ENCODE results near the gene AGBL2.

AGBL2 gene

DNA sequence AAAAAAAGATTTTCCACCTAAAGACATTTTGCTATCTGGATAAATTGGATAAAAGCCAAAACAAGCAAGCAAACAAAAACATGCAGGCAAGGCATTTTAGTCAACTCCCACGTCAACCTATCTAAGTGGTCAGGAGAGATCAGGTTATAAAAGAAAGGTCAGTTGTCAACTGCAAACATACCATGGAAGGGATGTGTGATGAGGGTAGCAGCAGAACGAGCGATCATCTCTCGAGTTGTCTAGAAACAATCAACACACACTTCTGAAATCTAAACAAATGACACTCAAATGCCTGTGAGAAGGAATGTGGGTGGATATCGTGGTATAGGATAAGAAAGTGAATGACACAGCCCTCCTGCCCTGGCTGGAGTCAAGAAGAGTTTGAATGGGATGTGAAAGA, 83.7 kb downstream of the AGBL2 start:
- DNase-seq (ENCODE audit: low spot score): no peak

DNA sequence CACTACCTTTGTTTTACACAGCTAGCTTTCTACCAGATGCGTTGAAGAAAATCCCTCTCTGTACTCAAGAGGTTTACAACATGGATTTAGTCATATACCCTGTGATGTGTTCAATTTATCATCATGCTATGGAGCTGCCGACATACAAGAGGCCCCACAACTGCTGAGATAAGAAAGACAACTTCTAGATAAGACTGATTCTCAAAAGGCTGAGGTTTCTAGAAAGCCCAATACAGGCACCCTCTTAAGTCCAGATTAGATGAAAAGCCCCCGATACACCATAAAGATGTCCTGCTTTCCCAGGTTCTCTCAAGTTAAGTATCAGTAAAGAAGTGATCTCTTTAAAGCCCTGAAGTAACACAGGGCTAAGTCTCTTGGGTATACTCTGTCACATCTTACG, 87.1 kb downstream of the AGBL2 start:
- DNase-seq (ENCODE audit: low spot score): no peak

DNA sequence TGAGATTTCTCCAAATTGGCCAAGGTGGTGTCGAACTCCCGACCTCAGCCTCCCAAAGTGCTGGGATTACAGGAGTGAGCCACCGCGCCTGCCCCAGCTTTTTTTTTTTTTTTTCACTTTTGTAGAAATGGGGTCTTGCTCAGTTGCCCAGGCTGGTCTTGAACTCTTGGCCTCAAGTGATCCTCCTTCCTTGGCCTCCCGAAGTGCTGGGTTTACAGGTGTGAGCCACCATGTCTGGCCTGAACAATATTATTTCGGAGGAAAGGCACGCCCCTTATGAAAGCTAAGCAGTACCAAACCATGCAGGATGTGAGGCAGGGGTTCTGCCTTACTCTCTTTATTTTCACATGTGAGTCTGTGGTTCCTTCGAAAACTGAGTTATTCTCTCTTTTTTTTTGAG, 88.9 kb downstream of the AGBL2 start:
- no peak for DNase-seq (ENCODE audit: low spot score)

DNA sequence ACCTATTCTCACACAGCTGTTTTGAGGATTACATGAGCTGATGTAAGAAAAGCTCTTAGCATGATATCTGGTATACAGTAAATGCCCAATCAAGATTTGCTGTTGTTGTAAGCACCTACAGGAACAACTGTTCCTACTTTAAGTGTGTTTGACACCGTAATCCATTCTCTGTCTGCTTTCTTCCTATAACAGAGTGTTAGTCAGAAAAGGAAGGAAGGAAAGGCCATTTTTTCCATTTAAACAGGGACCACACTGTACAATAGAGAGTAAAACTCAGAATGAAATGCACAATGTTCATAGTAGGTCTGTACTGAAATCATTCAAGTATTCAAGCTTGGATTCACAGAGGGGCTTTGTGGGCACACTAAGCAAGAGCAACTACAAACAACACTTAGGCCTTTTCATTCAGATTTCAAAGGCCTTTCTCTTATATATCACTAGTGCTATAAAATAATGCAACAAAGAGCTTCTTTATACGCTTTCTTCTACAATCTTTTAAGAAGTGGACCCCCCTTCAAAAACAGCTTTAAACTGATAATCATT, 94.3 kb downstream of the AGBL2 start:
- no peak for DNase-seq (ENCODE audit: low spot score)

DNA sequence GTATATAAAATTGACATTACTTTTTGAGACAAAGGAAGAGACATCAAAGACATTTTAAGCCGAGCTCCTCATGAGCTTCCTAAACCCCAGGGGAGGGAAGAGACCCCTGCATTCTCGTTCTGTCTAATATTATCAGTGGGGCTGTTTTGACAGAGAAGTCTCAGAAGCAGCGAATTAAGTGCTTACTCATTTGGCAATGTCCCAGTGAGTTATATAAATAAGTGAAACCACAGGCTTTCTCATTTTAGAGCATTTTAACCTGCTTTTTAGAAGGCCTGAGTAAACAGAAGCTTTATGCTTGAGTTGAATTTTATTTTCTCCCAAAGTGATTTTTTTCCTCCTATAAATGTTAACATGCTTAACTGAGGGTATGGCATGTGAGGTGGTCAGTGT, 97.8 kb downstream of the AGBL2 start:
- DNase-seq (ENCODE audit: low spot score): peak; percentile 32

DNA sequence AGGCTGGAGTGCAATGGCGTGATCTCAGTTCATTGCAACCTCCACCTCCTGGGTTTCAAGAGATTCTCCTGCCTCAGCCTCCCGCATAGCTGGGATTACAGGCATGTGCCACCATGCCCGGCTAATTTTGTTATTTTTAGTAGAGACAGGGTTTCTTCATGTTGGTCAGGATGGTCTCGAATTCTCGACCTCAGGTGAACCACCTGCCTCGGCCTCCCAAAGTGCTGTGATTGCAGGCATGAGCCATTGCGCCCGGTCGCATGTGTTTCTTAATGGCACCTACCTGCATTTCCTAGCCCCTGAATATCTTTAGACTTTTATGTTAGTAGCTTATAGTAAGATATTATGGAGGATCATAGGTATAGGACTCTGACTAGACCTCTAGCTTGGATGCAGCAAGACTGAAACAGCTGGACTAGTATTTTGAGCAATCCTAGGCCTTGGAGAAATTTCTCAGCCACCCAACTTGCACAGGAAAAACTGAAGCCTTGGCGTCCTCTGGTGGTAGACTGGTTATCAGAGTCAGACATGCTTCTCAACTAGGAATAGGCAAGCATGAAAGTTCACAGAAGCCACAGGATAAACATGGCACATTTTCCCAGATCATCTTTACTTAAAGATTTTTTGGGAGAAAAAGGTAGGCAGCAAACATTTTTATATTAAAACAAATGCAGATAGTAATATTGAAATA, 98.3 kb downstream of the AGBL2 start:
- DNase-seq (ENCODE audit: low spot score): peak; percentile 83

DNA sequence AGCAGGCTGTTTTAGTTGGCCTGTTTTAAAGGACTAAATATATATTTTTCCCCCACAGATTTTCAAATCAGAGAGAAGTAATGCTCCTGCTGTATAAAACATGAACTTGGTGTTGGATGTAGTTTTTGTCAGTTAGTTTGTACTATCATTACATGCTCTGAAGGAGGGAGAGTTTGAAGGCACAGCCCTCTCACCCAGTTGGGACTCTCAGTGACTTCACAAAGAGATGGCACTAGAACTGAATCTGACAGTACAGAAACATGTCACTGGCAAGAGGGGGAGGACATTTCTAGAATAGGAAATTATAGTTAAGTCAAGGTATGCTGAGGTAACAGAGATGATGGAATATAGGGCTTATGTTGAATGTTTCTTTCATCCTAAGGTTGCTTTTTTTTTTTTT, 99.9 kb downstream of the AGBL2 start:
- no peak for DNase-seq (ENCODE audit: low spot score)

DNA sequence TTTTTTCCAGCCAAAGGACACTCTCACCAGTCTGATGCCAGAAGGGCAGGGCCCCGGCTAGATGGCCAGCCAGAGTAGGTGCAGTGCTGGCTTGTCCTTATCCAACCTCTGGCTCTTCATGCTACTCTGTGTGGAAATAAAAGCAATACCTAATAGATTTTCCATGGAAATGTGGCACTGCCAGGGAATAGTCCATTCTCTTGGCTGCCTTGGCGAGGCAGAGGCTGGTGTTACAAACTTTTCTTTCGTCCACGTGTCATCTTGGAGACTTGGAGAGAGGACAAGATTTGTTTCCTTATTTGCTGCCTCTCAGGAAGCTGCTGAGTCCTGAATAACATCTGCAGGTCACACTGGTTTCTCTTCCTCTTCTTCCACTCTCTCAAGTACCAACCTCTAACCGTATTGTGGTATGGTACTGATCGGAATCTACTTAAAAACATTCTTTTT, 103.8 kb downstream of the AGBL2 start:
- DNase-seq (ENCODE audit: low spot score): no peak

DNA sequence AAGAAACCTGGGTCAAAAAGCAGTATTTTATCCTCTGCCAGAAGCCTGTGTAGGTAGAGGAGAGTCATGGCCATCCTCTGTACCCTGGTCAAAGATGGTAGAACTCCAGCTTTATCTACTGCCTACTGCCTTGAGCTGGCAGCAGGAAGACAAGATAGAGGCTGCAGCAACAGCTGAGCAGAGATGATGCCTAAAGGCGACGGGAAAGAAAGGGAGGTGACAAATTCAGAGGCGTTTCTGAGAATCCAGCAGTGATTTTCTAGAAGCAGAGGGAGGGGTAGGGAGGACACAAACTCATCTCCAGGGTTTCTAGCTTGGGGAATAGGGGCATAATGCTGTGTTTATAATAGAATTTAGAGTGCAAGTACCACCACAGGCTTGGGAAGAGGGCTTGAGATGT, 105.5 kb downstream of the AGBL2 start:
- no peak for DNase-seq (ENCODE audit: low spot score)
